Measurements from ENCODE around the gene TGFBR3. TPM values are rescaled to one million over a fixed set of nuclear protein-coding genes. Genes with fewer than 3 reads are reported as not detected.

Gene TGFBR3
- total RNA-seq, 4 donors from 2014 or later, result 32.9 to 138 (median 58.8) TPM

DNA sequence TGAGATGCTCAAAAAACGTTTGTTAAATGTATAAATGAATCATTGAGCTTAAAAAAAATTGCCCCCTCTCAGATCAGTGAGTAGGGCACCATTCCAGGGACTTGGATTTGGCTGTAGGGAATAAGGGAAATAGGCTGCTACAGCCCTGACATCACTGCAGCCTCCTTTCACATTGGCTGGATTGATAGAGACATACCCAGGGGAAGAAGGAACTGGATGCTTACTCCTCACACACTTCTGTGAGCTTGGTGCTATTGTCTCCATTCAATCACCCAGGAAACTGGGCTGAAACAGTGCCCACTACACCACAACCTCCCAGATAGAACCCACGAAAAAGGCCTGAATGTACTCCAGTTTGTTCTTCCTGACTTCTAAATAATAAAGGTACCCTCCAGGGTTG lies 87.2 kb downstream of the TGFBR3 start:
- Histone ChIP-seq H3K36me3 (no peaks in the 10 kb centered on the region), H3K4me3 (no peak overlapping the region), H3K9me3 (no peaks in the 10 kb centered on the region), H3K27me3 (no peaks in the 10 kb centered on the region), H3K4me1 (peaks cover 3 to 20% (median 7%) of the 10 kb centered on the region in 4 donors), H3K27ac (peak overlapping the region in 3 of 4 donors; percentile 13 to 78 (median 29))
- WGBS, 2 donors (ENCODE audit: low coverage in 1 of 2), result 47 to 71% methylated on average over 1 to 2 of the region's 2 CpGs
- no peak for DNase-seq
- intact Hi-C loops (cut with DNase I; ENCODE audit: low total_unique reads) (loop anchor here (5.0 kb wide), 1 partner anchor 89 kb away; the partner anchor contains the start of gene TGFBR3), in situ Hi-C loops (cut with MboI; ENCODE audit: low pct_ligation_motif_present in 1 of 4, low pct_unique_long_range_greater_than_20kb in 1 of 4, low sequenced_read_pairs in 3 of 4) (no loop called here)
- TF ChIP-seq POLR2A (IDR thresholded peaks at IDR 0.05) (no peak), POLR2AphosphoS5 (IDR thresholded peaks at IDR 0.05) (no peak), EP300 (IDR thresholded peaks at IDR 0.05; ENCODE audit: low read depth) (no peak)
- TF ChIP-seq, protein P1, sequence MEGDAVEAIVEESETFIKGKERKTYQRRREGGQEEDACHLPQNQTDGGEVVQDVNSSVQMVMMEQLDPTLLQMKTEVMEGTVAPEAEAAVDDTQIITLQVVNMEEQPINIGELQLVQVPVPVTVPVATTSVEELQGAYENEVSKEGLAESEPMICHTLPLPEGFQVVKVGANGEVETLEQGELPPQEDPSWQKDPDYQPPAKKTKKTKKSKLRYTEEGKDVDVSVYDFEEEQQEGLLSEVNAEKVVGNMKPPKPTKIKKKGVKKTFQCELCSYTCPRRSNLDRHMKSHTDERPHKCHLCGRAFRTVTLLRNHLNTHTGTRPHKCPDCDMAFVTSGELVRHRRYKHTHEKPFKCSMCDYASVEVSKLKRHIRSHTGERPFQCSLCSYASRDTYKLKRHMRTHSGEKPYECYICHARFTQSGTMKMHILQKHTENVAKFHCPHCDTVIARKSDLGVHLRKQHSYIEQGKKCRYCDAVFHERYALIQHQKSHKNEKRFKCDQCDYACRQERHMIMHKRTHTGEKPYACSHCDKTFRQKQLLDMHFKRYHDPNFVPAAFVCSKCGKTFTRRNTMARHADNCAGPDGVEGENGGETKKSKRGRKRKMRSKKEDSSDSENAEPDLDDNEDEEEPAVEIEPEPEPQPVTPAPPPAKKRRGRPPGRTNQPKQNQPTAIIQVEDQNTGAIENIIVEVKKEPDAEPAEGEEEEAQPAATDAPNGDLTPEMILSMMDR (IDR thresholded peaks at IDR 0.05), result no peak

DNA sequence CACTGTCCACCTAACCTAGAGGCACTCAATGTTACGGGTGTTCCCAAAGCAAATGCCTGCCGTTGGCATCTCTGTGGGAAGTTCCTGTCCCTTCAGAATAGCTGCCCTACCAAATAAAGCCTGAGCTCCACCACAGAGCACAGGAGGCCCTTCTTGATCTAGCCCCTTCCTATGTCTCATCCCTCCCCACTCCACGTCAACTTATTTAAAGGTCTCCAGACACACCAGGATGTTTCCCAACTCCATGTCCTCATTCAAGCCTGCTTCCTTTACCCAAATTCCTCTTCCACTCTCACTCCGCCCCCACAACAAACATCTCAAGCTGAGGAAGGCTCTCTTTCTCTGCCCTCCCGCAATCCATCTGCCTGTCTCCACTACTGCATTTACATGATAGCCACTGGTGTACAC lies 87.7 kb downstream of the TGFBR3 start:
- intact Hi-C loops (cut with DNase I; ENCODE audit: low total_unique reads), result loop anchor here (5.0 kb wide), 1 partner anchor 89 kb away; the partner anchor contains the start of gene TGFBR3
- Histone ChIP-seq H3K9me3 (no peaks in the 10 kb centered on the region), H3K4me3 (no peak overlapping the region), H3K27ac (peak overlapping the region in 3 of 4 donors; percentile 13 to 78 (median 29)), H3K4me1 (peaks cover 0 to 19% (median 5%) of the 10 kb centered on the region in 4 donors), H3K27me3 (no peaks in the 10 kb centered on the region), H3K36me3 (no peaks in the 10 kb centered on the region)
- WGBS, 2 donors (ENCODE audit: low coverage in 1 of 2), result 86 to 88% methylated on average over 4 to 5 of the region's 5 CpGs
- in situ Hi-C loops (cut with MboI; ENCODE audit: low pct_ligation_motif_present in 1 of 4, low pct_unique_long_range_greater_than_20kb in 1 of 4, low sequenced_read_pairs in 3 of 4), result no loop called here
- TF ChIP-seq POLR2AphosphoS5 (IDR thresholded peaks at IDR 0.05) (no peak), EP300 (IDR thresholded peaks at IDR 0.05; ENCODE audit: low read depth) (no peak), POLR2A (IDR thresholded peaks at IDR 0.05) (no peak)
- TF ChIP-seq, protein P1 (IDR thresholded peaks at IDR 0.05), result no peak
- DNase-seq, result no peak

DNA sequence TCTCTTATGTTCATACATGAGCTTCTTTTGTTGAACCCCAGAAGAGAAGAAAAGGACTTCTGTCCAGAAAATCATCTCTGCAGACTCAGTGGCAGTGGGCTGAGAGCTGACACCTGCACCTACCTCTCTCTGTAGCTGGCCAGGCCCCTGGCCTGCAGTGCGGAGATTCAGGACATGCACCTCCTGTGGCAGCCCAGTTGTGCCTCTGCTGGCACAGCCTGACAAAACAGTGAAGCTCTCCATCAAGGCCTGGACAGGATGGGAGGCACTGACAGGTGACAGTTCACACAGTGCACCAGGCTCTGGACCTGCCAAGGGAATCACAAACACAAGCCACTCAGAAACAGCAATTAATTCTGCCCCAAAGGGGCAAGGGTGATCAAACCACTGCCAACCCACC lies 88.8 kb downstream of the TGFBR3 start:
- H3K27me3 ChIP-seq, result no peaks in the 10 kb centered on the region
- peaks cover 3 to 26% (median 13%) of the 10 kb centered on the region in 4 donors for H3K4me1 ChIP-seq
- no peak overlapping the region for H3K4me3 ChIP-seq
- H3K27ac ChIP-seq, result peak overlapping the region in 2 of 4 donors; percentile 58 to 78
- TF ChIP-seq, protein P1 (IDR thresholded peaks at IDR 0.05), result no peak
- TF ChIP-seq EP300 (IDR thresholded peaks at IDR 0.05; ENCODE audit: low read depth), result no peak
- intact Hi-C loops (cut with DNase I; ENCODE audit: low total_unique reads), result loop anchor here (5.0 kb wide), 1 partner anchor 90 kb away; the partner anchor contains the start of gene TGFBR3
- in situ Hi-C loops (cut with MboI; ENCODE audit: low pct_ligation_motif_present in 1 of 4, low pct_unique_long_range_greater_than_20kb in 1 of 4, low sequenced_read_pairs in 3 of 4), result no loop called here
- DNase-seq, result no peak
- no peaks in the 10 kb centered on the region for H3K36me3 ChIP-seq
- WGBS, 2 donors (ENCODE audit: low coverage in 1 of 2), result 100% methylated on average over 1 of the region's 1 CpG; no CpG with 5 or more reads in 1 of the 2 donors
- H3K9me3 ChIP-seq, result no peaks in the 10 kb centered on the region

DNA sequence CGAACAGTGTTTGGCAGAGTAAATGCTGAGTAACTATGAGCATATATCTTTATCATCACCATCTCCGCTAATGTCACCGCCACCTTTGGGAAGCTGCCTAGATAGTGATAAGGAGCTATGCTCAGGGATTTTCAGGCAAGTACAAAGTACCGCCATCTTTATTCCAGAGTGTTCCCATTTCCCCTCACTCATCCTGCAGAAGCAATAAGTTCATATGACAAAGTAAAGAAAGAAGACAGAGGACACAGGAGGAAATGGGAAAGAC lies 89.6 kb downstream of the TGFBR3 start:
- Histone ChIP-seq H3K27me3 (no peaks in the 10 kb centered on the region), H3K27ac (peak overlapping the region in 3 of 4 donors; percentile 52 to 78 (median 58)), H3K36me3 (no peaks in the 10 kb centered on the region), H3K4me3 (no peak overlapping the region), H3K4me1 (peaks cover 9 to 35% (median 21%) of the 10 kb centered on the region in 4 donors), H3K9me3 (no peaks in the 10 kb centered on the region)
- WGBS, 2 donors (ENCODE audit: low coverage in 1 of 2), result 93 to 96% methylated on average over 4 of the region's 4 CpGs
- intact Hi-C loops (cut with DNase I; ENCODE audit: low total_unique reads), result loop anchor here (5.0 kb wide), 1 partner anchor 91 kb away; the partner anchor contains the start of gene TGFBR3
- TF ChIP-seq, protein P1 (IDR thresholded peaks at IDR 0.05), result no peak
- TF ChIP-seq POLR2A (IDR thresholded peaks at IDR 0.05) (no peak), EP300 (IDR thresholded peaks at IDR 0.05; ENCODE audit: low read depth) (no peak), POLR2AphosphoS5 (IDR thresholded peaks at IDR 0.05) (no peak)
- no peak for DNase-seq
- in situ Hi-C loops (cut with MboI; ENCODE audit: low pct_ligation_motif_present in 1 of 4, low pct_unique_long_range_greater_than_20kb in 1 of 4, low sequenced_read_pairs in 3 of 4), result no loop called here
